SU-DHL-6 (cell line): Measurements from ENCODE around the gene PER2.

ENCODE experiments used
- H2AFZ ChIP-seq: fragments of 200-600 bp; sonication (generic); 2 replicates; pipeline ENCODE4 v1.6.1; 2014; ENCODE audit warnings: low read depth, mild to moderate bottlenecking, moderate library complexity, mixed read lengths, antibody characterized with exemption, low read length; ENCODE audit not compliant: severe bottlenecking
- H3F3A ChIP-seq: fragments of 200-600 bp; shearing (Covaris generic); 2 replicates; pipeline ENCODE4 v1.6.0; 2016; ENCODE audit warnings: antibody characterized with exemption, mild to moderate bottlenecking; ENCODE audit not compliant: insufficient read depth
- H3K27ac ChIP-seq: fragments of 200-600 bp; sonication (generic); 2 replicates; pipeline ENCODE4 v1.5.1; 2016; ENCODE audit warnings: low read depth, mild to moderate bottlenecking, low read length, moderate library complexity, mixed read lengths
- H3K27me3 ChIP-seq: fragments of 200-600 bp; sonication (generic), shearing (Covaris generic); 2 replicates; pipeline ENCODE4 v1.6.0; 2014; ENCODE audit warnings: mild to moderate bottlenecking, low read length
- H3K36me3 ChIP-seq: fragments of 200-600 bp; sonication (generic); 2 replicates; pipeline ENCODE4 v1.6.1; 2014; ENCODE audit warnings: mild to moderate bottlenecking, low read length, mixed read lengths
- H3K4me2 ChIP-seq: fragments of 300-600, 200-600 bp; shearing (Covaris generic), sonication (generic); 2 replicates; pipeline ENCODE4 v1.6.0; 2014; ENCODE audit warnings: low read length, low read depth, mild to moderate bottlenecking; ENCODE audit not compliant: poor library complexity, severe bottlenecking
- H3K4me3 ChIP-seq: fragments of 200-600 bp; sonication (generic); 2 replicates; pipeline ENCODE4 v1.5.1; 2014; ENCODE audit warnings: antibody characterized with exemption, low read length, mild to moderate bottlenecking, mixed read lengths; ENCODE audit not compliant: insufficient read depth, poor library complexity, severe bottlenecking
- H3K79me2 ChIP-seq: fragments of 200-600 bp; sonication (generic); 2 replicates; pipeline ENCODE4 v1.6.1; 2014; ENCODE audit warnings: mild to moderate bottlenecking, low read length, moderate library complexity; ENCODE audit not compliant: insufficient read depth
- H3K9ac ChIP-seq: fragments of 200-600 bp; sonication (generic); 2 replicates; pipeline ENCODE4 v1.7.0; 2014; ENCODE audit warnings: mild to moderate bottlenecking, low read length
- H3K9me2 ChIP-seq: fragments of 200-600 bp; sonication (generic); replicated peaks from 2 replicates; pipeline ENCODE4 v1.6.1; 2014; ENCODE audit warnings: low read length; ENCODE audit not compliant: insufficient read depth
- H3K9me3 ChIP-seq: fragments of 200-600 bp; sonication (generic); 2 replicates; pipeline ENCODE4 v1.6.1; 2014; ENCODE audit warnings: low read length, mixed read lengths; ENCODE audit not compliant: insufficient read depth
- H4K20me1 ChIP-seq: fragments of 200-600 bp; sonication (generic); 2 replicates; pipeline ENCODE4 v1.6.1; 2014; ENCODE audit warnings: low read depth, mild to moderate bottlenecking, antibody characterized with exemption, low read length, moderate library complexity, mixed read lengths
- EZH2phosphoT487 ChIP-seq: fragments of 200-600 bp; sonication (generic), shearing (Covaris generic); conservative IDR thresholded peaks from 2 replicates; pipeline ENCODE4 v1.6.1; 2018; ENCODE audit warnings: mild to moderate bottlenecking, antibody characterized with exemption, low read length, moderate library complexity, mixed read lengths
- TF ChIP-seq, protein P1 (sequence below): fragments of 200-600 bp; sonication (generic); IDR thresholded peaks from one replicate; pipeline ENCODE4 v1.5.1; 2017; ENCODE audit warnings: antibody characterized with exemption, mild to moderate bottlenecking, low read length, moderate library complexity; ENCODE audit not compliant: insufficient read depth, poor library complexity, severe bottlenecking

The PER2 gene

DNA sequence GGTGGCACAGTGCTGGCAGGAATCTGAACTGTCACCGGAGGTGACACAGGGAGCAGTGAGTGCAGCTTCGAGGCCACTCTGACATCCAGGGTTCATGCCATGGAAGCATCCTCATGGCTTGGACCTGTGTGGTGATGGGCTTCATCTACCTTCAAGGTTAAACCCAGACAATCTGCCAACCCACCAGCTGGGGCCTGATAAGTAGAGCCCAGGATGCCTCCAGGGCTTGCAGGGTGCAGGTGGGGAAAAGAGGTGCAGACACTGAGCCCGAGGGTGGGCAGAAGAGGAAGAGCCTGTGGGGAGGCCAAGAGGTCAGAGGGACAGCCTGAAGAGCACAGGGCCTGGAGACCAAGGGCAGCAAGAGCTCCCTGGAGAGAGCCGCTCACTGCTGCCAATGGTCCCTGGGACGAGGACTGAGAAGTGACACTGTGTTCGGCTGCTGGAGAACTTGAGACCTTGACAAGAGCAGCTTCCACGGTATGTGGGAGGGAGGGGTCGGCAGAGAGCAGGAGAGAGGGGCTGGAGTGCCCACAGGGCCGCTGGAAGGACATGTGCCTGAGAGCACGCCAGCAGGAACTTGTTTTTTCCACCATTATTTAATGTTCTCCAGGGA lies 40.5 kb downstream of the PER2 start:
- Histone ChIP-seq H4K20me1 (no peaks in the 10 kb centered on the region), H3K36me3 (no peaks in the 10 kb centered on the region; the same call in 1 of the 2 replicates), H3K9ac (no peak overlapping the region), H3F3A (peaks cover 9% of the 10 kb centered on the region; the same call in 1 of the 2 replicates), H3K4me3 (no peak overlapping the region), H3K9me3 (no peaks in the 10 kb centered on the region), H3K4me2 (no peak overlapping the region), H3K9me2 (no peaks in the 10 kb centered on the region), H3K27me3 (no peaks in the 10 kb centered on the region), H2AFZ (no peak overlapping the region), H3K27ac (no peak overlapping the region), H3K79me2 (no peaks in the 10 kb centered on the region)
- TF ChIP-seq, protein P1, sequence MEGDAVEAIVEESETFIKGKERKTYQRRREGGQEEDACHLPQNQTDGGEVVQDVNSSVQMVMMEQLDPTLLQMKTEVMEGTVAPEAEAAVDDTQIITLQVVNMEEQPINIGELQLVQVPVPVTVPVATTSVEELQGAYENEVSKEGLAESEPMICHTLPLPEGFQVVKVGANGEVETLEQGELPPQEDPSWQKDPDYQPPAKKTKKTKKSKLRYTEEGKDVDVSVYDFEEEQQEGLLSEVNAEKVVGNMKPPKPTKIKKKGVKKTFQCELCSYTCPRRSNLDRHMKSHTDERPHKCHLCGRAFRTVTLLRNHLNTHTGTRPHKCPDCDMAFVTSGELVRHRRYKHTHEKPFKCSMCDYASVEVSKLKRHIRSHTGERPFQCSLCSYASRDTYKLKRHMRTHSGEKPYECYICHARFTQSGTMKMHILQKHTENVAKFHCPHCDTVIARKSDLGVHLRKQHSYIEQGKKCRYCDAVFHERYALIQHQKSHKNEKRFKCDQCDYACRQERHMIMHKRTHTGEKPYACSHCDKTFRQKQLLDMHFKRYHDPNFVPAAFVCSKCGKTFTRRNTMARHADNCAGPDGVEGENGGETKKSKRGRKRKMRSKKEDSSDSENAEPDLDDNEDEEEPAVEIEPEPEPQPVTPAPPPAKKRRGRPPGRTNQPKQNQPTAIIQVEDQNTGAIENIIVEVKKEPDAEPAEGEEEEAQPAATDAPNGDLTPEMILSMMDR, result no peak
- no peak for TF ChIP-seq EZH2phosphoT487

DNA sequence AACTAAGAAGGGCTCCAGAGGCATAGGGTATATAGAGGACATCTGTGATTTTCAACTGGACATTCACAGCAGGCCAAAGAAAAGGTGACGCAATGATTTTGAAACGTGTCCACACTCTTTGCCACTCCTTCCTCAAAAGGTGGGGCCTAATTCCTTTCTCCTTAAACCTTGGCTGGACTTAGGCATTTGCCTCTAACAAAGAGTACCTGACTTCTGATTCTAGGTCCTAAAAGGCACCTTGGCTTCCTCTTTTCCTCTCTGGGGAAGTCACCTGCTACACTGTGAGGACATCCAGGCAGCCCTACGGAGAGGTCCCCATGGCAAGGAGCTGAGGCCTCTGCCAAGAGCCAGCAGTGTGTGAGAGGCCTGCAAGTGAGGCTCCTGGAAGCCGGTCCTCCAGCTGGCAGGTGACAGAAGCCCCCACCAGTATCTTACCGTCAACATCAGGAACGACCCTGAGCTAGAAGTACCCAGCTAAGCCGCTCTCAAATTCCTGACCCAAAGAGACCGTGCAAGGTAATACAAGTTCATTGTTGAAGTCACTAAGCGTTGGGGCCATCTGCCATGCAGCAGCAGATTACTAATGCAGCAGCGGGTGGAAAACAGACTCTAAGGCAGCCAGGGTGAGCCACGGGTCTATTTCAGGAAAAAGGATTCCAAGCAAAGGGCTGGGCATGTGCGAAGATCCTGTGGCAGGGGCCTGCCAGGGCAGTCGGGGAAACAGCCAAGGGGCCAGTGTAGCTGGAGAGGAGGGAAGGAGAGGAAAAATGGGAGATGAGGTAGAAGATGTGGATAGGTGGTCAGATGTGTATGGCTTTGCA lies 41.2 kb downstream of the PER2 start:
- no peak overlapping the region for H2AFZ ChIP-seq
- no peak overlapping the region for H3K27ac ChIP-seq
- no peaks in the 10 kb centered on the region for H3K27me3 ChIP-seq
- H3K4me2 ChIP-seq, result no peak overlapping the region
- H4K20me1 ChIP-seq, result no peaks in the 10 kb centered on the region
- no peaks in the 10 kb centered on the region; the same call in 1 of the 2 replicates for H3K36me3 ChIP-seq
- H3F3A ChIP-seq, result peaks cover 10% of the 10 kb centered on the region; the same call in 1 of the 2 replicates
- H3K9me2 ChIP-seq, result no peaks in the 10 kb centered on the region
- no peaks in the 10 kb centered on the region for H3K9me3 ChIP-seq
- H3K9ac ChIP-seq, result no peak overlapping the region
- no peak for TF ChIP-seq EZH2phosphoT487
- TF ChIP-seq, protein P1, result no peak
- H3K4me3 ChIP-seq, result no peak overlapping the region
- no peaks in the 10 kb centered on the region for H3K79me2 ChIP-seq

DNA sequence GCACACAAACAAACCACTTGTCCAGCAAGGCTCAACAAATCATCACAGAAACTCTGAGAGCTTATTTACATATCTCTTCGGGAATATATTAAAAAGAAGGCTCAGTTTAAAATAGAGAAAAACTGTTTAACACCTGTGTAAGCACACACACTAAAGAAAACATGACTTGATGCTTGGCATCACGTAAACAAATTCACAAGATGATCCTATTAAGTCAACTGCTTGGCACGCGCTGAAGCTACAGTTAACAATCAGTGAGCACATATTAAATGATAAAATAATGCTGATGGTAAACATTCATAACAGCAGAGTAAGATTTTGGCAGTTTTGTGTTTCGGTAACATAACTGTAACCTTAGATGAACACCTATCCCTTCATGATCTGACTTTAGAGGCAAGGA lies 44.3 kb downstream of the PER2 start:
- H3K9ac ChIP-seq, result no peak overlapping the region
- H3K9me3 ChIP-seq, result no peaks in the 10 kb centered on the region
- H3K9me2 ChIP-seq, result no peaks in the 10 kb centered on the region
- H3F3A ChIP-seq, result peaks cover 15% of the 10 kb centered on the region; the same call in 1 of the 2 replicates
- no peaks in the 10 kb centered on the region; the same call in 1 of the 2 replicates for H3K36me3 ChIP-seq
- no peak overlapping the region for H3K4me3 ChIP-seq
- H2AFZ ChIP-seq, result no peak overlapping the region
- H3K27ac ChIP-seq, result no peak overlapping the region
- H3K79me2 ChIP-seq, result no peaks in the 10 kb centered on the region
- no peaks in the 10 kb centered on the region for H3K27me3 ChIP-seq
- no peaks in the 10 kb centered on the region for H4K20me1 ChIP-seq
- no peak overlapping the region for H3K4me2 ChIP-seq
- TF ChIP-seq, protein P1, result no peak
- TF ChIP-seq EZH2phosphoT487, result no peak
